HG02884 (cell line): ENCODE data around the gene RALGPS1.

Experiments
- ATAC-seq: cut with Tn5 transposase; IDR thresholded peaks from one replicate; pipeline ENCODE4 v1.9.1; 2021; ENCODE audit warnings: mild to moderate bottlenecking, moderate library complexity; ENCODE audit not compliant: unreplicated experiment

Gene RALGPS1

DNA sequence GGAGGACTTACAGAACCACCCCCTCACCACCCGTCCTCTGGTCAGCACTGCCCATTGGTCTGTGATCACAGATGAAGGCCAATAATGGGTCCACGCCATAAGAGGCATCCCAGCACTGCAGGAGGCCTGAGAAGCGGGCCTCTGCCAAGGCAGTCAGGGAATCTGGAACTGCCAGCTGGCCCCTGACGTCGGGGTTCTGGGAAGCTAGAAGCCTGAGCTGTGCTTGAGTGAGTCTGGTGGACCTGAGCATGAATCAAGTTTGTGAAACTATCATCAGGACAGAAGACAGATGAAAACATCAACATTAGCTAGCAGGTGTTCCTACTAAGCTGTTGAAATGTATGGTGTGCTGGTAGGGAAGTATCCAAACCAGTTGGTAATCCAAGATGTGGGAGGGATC is 200.0 kb downstream of the RALGPS1 start:
- no peak for ATAC-seq

DNA sequence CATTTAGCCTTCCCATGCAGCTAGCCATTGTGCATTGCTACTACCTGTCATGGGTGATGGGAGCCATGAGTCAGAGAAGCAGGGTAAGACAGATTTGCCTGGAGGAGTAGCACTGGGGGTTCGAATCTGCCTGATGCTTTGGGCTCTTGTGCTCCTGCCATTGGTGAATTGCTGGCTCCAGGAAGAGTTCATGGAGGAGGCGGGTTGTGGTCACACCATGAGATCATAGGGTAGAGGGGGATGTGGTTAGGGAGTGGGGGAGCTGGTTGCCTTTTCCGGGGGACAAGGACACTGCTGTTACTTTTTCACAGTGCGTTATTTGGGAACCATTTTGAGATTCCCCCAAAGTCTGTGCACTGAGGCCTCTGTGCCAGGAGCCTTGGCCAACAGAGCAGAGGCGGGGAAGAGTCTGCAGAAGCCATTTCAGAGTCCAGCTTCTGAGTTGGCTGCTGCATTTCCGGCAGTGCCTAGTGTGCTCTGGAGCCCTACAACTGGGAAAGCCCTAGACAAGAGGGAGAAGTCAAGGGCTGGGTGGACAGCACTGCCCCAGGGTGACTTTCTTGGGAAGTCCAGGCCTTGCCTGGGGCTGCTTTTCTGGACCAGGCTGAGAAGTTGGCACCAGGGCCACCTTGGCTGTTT is 201.6 kb downstream of the RALGPS1 start:
- no peak for ATAC-seq

DNA sequence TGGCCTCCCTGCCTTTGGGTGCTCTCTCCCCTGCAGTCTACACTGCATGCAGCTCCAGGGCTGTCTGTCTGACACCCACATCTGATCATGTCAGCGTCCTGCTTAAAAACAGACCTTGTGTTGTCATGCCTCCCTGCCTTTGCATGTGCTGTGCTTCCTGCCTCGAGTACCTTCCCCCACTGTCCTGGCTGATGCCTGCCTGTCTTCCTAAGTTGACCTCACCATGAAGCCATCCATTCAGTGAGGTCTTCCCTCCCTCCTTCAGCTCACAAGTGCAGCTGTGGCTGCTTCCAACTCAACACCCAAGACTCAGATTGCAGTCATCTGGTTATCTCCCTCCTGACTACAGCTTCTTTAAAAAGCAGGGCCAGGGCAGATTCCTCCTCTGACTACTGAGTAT is 202.4 kb downstream of the RALGPS1 start:
- no peak for ATAC-seq

DNA sequence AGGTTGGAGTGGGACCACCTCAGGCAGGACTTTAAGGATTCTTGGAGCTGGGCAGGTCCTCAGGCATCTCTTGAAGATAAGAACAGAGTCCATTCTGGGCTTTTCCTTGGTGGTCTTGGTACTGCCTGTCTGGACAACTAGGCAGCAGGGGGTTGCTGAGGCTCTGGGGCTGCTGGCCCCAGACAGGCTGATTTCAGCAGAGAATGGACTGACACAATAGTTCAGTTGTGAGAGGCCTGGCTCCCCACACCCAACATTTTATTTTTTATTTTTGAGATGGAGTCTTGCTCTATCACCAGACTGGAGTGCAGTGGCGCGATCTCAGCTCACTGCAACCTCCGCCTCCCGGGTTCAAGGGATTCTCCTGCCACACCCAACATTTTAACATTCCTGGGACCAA is 203.2 kb downstream of the RALGPS1 start:
- no peak for ATAC-seq

DNA sequence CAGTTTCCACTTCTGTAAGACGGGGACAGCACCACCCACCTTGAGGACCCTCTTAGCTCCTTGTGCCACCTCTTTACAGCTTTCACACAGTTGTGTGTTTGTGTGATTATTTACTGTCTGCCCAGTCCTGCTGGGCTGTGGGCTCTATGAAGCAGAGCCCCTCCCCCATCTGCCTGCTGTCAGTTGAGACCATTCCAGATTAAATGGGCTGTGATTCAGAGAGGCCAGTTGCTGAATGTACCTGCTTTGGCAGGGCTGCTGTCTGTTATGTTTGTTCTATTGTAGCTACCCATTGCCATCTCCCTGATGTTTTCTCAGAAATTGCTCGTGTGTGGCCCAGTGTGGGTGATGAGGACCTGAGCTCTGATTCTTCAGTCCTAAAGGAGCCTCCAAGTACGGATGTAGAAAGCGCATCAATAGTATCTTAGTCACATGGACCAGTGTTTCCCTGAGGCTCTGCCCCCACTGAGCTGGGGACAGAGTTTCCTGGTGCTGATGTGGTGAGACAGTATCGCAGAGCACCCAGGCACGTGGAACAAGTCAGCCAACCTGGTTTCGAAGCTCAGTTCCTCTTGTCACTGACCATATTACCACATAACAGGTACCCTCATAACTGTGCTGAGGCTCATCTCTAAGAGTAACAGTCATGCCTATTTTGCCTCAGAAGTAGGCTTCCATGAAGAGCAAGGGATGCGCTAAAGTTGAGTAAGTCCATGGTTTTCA is 204.2 kb downstream of the RALGPS1 start:
- ATAC-seq, result no peak

DNA sequence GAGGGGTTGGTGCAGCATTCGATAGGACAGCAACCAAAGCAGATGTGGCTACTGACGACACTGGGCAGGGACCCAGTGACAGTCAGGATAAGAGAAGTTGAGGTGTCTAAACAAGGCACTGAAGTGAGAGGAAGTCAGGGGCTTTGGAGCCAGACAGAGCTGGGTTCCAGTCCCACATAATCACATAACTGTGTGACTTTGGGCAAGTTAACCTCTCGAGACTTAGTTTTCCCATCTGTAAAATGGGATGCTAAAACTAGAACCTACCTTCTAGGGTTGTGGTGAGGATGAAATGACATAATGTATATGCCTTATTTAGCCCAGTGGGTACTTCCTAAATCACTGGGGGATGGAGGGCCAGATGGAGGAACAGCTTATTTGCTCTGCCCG is 204.7 kb downstream of the RALGPS1 start:
- no peak for ATAC-seq

DNA sequence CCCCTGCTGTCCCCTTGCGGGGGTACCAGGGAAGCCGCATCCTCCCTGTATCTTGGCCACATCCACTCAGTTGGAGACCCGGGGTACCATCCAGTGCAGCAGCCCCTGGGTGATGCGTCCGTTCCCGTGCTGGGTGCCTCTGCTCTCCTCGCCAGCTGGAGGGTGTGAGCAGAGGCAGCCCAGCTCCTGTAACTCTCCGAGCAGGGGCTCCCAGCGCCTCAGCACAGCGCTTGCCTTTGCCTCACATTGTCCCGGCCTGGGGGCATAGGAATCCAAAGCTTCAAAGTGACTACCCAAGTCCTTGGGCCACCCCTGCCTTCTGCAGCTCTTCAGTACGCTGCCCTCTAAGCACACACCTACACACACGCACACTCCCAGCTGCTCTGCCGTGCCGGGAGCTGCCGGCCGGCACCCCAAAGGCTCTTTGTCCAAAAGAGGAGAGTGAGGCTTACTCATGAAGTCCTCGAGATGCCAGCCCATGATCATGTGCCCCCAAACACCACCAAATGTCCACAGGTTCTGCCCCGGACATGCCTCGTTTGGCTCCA is 207.1 kb downstream of the RALGPS1 start:
- ATAC-seq, result no peak

DNA sequence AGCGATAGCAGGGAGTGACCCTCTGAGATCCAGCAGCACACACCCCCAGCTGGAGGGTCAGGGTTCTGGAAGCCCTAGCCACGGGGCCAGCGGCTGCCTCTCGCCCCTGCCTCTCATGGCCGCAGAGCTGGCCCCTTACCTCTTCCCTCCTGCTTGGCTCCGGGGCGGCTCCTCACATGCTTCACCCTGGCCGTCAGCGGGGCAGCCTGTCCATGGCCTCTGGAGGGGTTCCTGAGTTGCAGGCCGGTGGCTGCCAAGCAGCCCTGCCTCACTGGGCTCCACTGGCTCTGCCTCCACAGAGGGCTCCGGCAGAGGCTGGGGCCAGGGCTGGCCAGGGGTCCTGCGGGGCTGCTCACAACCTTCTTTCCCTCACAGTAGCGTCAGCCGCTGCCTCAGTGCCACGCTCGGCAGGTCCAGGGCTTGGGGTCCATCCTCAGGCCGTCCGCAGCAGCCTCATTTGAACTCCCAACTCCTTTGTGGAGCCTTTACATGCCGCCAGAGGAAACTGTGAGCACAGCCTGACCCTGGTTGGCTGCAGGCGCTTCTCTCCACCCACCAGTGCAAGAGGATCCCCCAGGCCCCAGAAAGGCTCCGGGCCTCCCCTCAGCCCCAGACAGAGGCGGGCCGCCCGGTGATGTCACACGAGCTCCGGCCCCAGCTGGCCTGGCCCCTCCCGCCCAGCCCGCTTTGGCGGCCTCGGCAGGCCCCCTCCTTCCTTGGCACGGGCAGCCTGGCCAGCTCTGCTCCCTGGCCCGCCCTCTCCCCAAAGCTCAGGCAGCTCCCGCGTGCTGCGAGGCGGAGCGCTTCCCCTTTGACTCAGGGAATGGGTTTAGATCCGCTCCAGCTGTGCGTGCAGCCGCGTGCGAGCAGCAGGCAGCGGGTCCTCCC is 207.8 kb downstream of the RALGPS1 start, which contains the start of gene ANGPTL2:
TSS of gene ANGPTL2 (minus strand) at position 460 of the 888 bp plus-strand sequence. CDS start 13,904 bp downstream, outside the sequence.
- no peak for ATAC-seq

DNA sequence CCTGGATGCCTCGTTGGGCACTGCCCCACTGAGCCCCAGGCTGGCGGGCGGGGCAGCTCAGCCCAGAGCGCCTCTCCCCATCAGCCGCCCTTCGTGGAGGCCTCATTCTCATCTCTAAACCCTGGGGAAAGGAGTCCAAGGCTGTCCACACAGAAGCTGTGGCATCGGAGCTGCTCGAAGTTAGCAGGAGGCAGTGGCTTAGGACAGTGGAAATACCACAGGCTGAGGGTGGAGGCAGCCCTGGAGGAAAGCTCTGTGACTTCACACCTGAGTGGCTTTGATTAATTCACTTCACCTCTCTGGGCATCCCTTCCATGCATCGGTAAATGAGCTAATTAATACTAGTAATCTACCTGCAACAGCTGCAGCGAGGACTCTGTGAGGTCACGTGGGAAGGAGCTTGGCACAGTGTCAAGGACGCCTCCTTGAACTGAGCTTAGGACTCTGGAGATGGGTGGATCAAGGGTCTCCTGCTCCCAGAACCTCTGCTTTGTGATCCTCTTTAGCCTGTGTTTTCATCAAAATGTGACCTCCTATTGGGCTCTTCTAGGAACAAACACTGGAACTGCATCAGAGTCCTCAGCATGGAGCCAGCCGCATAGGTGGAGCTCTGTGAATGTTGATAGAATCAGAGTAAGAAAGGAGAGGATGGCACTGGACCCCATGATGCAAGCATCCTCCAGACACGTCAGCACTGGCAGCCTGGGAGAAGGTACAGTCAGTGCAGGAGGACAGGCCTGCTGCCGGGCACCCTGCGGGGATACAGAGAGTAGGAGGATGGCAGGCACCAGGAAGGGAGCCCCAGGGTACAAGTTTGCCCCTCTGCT is 208.7 kb downstream of the RALGPS1 start:
- ATAC-seq, result no peak

DNA sequence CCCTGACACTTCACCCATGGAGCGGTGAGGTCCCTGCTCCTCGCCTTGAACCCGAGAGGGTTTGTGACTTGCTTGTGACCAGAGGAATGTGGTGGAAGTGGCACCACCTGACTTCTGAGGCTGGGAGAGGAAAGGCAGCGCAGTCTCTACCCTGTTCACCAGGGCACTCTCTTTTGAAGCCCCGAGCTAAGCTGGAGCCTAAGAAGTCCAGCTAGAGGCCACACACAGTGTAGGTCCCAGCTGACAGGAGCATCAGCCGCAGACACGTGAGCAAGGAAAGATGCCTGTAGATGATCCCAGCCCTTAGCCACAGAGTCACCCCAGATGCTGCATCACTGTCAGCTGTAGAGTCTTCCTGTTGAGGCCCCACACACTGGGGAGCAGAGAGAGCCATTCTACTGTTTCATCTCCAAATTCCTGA is 209.5 kb downstream of the RALGPS1 start:
- ATAC-seq, result no peak

DNA sequence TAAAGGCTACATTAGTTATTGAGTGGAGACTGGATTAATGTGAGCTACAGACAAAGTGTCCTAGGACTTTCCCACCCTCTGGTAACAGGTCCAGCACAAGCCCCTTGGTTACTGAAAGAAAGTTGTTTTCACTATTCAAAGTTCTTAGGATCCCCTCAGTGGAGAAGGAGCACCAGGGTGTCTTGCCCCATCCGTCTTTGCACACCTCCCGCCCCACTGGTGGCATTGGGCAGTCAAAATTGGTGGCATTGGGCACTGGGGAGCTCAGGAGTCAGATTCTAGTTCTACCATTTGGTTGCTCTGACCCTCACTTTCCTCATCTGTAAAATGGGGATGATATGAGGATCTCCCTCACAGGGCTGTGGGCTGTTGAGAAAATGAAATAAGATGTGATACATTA is 210.2 kb downstream of the RALGPS1 start:
- ATAC-seq, result no peak

DNA sequence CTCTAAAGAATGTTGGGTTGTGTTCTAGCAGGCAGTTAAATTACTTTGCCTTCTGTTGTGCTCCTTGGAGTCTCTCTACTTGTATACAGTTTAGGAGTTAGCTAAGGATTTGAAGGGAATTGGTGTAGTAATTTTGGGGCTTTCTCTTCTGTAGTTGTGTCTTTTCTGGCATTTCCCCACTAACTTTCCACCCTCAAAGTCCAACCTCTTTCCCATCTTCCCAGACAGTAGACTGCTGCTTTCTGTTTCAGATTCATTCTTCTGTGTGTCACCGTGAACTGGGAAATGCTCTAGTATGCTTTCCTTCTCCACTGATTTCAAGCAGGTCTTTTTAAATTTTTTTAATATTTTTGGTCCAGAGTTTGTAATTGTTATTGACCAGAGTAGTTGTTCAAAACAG is 212.4 kb downstream of the RALGPS1 start:
- no peak for ATAC-seq

DNA sequence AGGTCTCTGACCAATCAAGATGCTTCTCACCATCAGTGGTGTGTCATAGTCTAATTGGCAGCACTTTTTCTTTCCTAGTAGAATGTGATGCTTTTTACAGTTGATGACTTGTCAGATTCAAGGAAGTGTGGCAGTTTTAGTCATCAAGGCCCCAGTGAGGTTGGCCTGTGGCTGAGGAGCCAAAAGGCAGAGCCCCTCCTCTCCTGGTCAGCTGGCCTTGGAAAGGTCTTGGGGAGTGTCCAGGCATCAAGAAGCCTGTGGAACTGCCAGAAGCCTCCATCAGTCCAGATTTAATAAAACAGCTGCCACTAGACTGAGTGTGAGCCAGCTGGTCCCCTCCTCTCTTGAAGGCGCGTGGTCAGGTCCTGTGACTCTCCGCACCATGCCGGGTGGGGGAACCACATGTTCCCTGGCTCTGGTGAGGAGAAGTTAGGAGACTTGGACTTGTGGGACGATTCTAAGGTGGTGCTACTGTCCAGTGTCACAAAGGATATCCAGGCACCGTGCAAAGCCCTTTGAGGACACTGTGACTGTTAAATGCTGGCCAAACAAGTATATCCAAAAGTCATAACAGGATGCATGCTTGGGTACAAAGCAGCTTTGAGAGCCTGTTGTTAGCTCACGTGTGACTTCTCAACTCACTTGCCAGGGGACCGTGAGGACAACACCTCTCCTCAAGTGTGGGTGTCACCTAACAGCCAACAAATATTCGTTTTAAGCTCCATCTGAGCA is 213.9 kb downstream of the RALGPS1 start:
- no peak for ATAC-seq

DNA sequence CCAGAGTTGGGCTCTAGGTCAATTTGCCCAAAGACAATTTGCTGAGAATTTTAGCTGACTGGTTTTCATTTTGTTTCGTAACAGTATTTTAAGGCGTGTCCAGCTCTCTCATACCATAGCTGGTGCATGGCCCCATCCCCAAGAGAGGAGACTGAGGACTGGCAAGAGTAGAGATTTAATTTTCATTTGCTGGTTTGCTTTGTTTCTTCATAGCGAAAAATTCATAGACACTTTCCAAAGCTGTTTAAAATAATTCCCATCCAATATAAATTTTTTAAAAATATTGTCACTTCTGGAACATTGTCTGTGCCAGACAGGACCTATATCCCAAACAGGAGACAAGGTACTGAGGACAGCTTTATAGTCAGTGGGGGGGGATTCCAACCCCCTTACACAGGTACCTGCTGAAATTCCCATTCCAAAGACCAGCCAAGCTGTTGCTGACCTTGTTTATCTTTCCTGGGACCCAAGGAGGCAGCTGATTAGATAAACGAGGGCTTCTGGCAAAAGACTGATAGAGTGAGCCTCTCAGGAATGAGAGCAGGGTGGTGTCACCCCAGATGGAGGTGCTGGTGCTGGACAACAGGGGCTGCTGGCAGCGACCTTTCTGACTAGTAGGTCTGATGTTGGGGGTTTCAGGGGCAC is 214.6 kb downstream of the RALGPS1 start:
- no peak for ATAC-seq

DNA sequence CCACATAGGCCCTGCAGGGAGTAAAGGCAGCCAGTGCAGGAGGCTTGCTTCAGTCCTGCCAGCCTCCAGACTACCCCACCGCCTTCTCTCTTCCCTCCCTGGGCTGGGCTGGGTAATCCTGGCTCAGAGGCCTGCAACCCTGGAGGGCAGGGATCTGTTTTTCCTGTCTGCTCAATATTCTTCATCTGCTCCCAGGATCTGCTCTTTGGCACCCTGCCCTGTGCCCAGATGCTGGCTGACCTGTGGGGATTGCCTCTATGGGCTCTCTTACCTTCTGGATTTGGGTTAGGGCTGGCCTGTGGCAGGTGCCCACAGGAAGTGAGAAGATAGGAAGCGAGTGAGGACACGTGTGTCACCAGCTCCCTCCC is 215.1 kb downstream of the RALGPS1 start:
- no peak for ATAC-seq

DNA sequence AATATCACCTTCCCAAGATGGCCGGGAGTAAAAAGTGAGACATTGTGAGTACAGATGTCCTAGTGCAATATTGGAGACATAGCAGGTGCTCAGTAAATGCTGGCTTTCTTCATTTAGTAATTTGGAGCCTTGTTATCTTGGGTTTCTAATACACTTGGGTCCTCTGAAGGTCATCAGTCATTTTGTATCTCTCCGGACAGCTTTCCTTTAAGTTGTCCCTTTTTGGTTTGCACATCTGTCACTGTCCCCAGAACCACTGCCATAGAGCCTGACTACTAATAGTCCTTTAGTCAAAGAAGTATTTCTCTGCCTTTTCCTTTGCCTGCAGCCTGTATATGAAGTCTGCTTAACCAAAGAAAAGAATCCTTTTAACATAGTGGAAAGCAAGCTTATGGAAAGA is 215.7 kb downstream of the RALGPS1 start:
- no peak for ATAC-seq

DNA sequence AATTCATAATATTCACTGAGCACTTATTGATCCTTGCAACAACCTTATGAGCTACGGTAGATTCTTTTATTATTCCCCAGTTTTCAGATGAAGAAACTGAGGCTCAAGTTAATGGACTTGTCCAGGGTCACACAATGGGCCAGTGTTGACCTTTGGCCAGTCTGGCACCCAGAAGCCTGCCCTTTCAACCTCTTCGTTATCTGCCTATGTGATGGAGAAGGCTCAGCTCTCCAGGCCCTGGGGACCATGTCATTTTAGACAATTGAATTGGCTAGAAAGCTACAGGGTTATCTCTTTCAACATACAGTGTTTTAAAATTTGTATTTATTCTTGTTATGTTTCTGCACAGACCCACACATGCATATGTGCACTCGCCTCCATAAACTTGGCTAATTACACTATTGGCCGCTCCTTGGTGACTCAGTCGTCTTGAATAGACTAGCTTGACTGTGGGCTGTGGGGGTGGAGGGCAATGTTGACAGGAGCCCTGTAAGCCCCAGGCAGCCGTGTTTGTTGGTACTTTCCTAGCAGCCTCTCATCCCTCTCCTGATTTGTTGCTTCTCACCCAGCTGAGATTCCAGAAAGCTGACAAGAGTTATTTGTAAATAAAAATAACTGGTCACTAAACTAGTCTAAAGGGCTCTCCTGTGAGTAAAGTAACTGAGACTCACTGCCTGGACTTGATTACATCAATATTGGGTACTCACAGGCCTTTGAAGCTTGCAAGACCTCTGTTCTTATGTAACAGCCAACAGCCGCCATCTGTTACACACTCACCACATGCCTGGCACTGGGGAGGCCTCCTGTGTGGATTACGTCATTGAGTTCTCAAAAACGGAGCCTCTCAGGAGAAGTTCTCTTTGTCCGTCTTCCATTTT is 216.3 kb downstream of the RALGPS1 start:
- ATAC-seq, result no peak

DNA sequence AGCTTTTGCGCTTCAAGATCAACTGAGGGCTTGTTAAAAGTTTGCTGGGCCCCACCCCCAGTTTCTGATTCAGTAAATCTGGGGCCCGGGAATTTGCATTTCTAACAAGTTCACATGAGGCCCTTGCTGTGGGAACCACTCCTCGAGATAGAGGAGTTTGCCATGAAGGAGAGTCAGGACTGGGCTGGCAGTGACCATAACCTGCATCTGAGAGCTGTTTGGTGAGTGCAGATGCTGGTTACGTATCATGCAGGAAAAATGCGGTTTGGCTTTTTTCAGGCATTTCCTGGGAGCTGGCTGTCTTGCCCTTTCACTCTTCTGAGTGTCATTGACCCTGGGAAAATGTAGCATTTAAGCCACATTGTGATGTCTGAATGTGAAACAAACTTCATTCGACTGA is 217.3 kb downstream of the RALGPS1 start:
- ATAC-seq, result no peak
